Lower lobe of right lung (tissue), 2 donors: ENCODE measurements around the gene WDR12. TPM values are rescaled to one million over a fixed set of nuclear protein-coding genes. Genes with fewer than 3 reads are reported as not detected.

Experiments
- ATAC-seq, 2 donors: fragments of 200-7000 bp; cut with Tn5 transposase; one replicate each; pipeline ENCODE4 v1.9.1; 2020 to 2022; ENCODE audit warnings: mild to moderate bottlenecking in 2 of 2, moderate library complexity in 2 of 2
- DNase-seq: peaks from one replicate; pipeline ENCODE4 v3.0.0-alpha.2; 2020
- H3K27ac ChIP-seq: fragments of 200-600 bp; one replicate; pipeline ENCODE4 v1.8.0; 2022
- H3K27me3 ChIP-seq: fragments of 200-600 bp; one replicate; pipeline ENCODE4 v1.8.0; 2022; ENCODE audit warnings: low read depth
- H3K36me3 ChIP-seq: fragments of 200-600 bp; one replicate; pipeline ENCODE4 v1.8.0; 2022; ENCODE audit warnings: mild to moderate bottlenecking
- H3K4me1 ChIP-seq: fragments of 200-600 bp; one replicate; pipeline ENCODE4 v1.8.0; 2022
- H3K4me3 ChIP-seq: fragments of 200-600 bp; one replicate; pipeline ENCODE4 v1.8.0; 2022; ENCODE audit warnings: mild to moderate bottlenecking
- H3K9me3 ChIP-seq: fragments of 200-600 bp; one replicate; pipeline ENCODE4 v1.8.0; 2022
- CTCF ChIP-seq: fragments of 200-600 bp; IDR thresholded peaks from one replicate; pipeline ENCODE4 v1.8.0; 2022; ENCODE audit warnings: antibody characterized with exemption, mild to moderate bottlenecking
- intact Hi-C: fragments of 100-400 bp; cut with DNase I; formaldehyde crosslinking; loops from one replicate; pipeline ENCODE4 v1.11.0; 2022
- total RNA-seq: library from RNA; stranded (reverse); fragmentation: NEBNext Ultra II Directional; extraction: Animal tissue kit (Norgen Biotek cat#: 25700); gene quantifications from one replicate; pipeline ENCODE4 v1.2.1, GENCODE V29; 2021
- donor health status: DM: no; HTN: yes; CAD: no; lungs with severe emphysema.

The WDR12 gene
- total RNA-seq, 1 donor from 2014 or later: 21.2 TPM

GRCh38 chr2:202848813-202849212 lies 62.7 kb downstream of the WDR12 start:
- Histone ChIP-seq H3K36me3 (no peaks in the 10 kb centered on the region), H3K9me3 (no peaks in the 10 kb centered on the region), H3K4me3 (no peak overlapping the region), H3K4me1 (no peaks in the 10 kb centered on the region), H3K27me3 (no peaks in the 10 kb centered on the region), H3K27ac (no peak overlapping the region)
- ATAC-seq (peak; percentile 53 to 65), DNase-seq (peak; percentile 75)
- no peak for TF ChIP-seq CTCF
- intact Hi-C loops: no loop called here

GRCh38 chr2:202847693-202848524 lies 63.6 kb downstream of the WDR12 start:
- Histone ChIP-seq H3K36me3 (no peaks in the 10 kb centered on the region), H3K4me3 (no peak overlapping the region), H3K27me3 (no peaks in the 10 kb centered on the region), H3K27ac (no peak overlapping the region), H3K4me1 (no peaks in the 10 kb centered on the region), H3K9me3 (no peaks in the 10 kb centered on the region)
- ATAC-seq (no peak), DNase-seq (no peak)
- intact Hi-C loops: no loop called here
- TF ChIP-seq CTCF: no peak

- Histone ChIP-seq H3K4me3 (no peak overlapping the region), H3K27me3 (no peaks in the 10 kb centered on the region), H3K27ac (no peak overlapping the region), H3K4me1 (no peaks in the 10 kb centered on the region), H3K36me3 (no peaks in the 10 kb centered on the region), H3K9me3 (peaks cover 9% of the 10 kb centered on the region)
- intact Hi-C loops: no loop called here
- no peak for ATAC-seq
- TF ChIP-seq CTCF: no peak
- no peak for DNase-seq
These were observed 66.8 kb downstream of the WDR12 start for GRCh38 chr2:202844656-202845055.

GRCh38 chr2:202842690-202843089 lies 68.8 kb downstream of the WDR12 start:
- TF ChIP-seq CTCF: no peak
- ATAC-seq (no peak), DNase-seq (no peak)
- no peak overlapping the region for H3K4me3 ChIP-seq
- no peaks in the 10 kb centered on the region for H3K36me3 ChIP-seq
- intact Hi-C loops: no loop called here
- H3K27me3 ChIP-seq: no peaks in the 10 kb centered on the region
- H3K27ac ChIP-seq: no peak overlapping the region
- no peaks in the 10 kb centered on the region for H3K4me1 ChIP-seq
- H3K9me3 ChIP-seq: peaks cover 9% of the 10 kb centered on the region

- Histone ChIP-seq H3K9me3 (peaks cover 9% of the 10 kb centered on the region), H3K36me3 (no peaks in the 10 kb centered on the region), H3K4me3 (no peak overlapping the region), H3K27ac (no peak overlapping the region), H3K27me3 (no peaks in the 10 kb centered on the region), H3K4me1 (no peaks in the 10 kb centered on the region)
- no peak for ATAC-seq
- TF ChIP-seq CTCF: no peak
- intact Hi-C loops: no loop called here
- no peak for DNase-seq
These were observed 70.2 kb downstream of the WDR12 start for GRCh38 chr2:202841090-202841867.
